HG03521 (cell line): ENCODE measurements around the gene C16orf46.
"Not testable (repeated sequence)": the region's sequence is repeated elsewhere in the genome, so short reads cannot be mapped to it uniquely, and the experiment has no call there.

ENCODE experiments used
- ATAC-seq: cut with Tn5 transposase; IDR thresholded peaks from one replicate; pipeline ENCODE4 v1.9.1; 2021; ENCODE audit warnings: mild to moderate bottlenecking, moderate library complexity; ENCODE audit not compliant: unreplicated experiment

The C16orf46 gene, protein sequence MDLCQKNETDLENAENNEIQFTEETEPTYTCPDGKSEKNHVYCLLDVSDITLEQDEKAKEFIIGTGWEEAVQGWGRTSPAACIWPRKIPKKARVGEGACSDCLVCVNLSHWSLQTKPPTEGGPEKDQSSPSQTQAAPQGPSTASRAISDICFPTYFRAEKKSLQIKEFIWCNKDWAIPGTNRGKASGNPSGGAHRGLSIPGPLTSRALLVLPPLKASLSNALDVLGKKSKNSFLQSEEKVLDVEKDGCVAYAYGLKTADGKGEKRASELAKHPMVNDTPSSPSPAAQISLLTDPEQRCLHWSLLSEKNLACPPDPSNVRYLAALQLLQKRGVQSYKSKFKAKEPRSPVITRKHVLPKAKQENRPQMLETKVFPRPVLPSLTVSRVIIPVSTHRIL

GRCh38 chr16:81077076-81077940 lies at the start of gene C16orf46:
Gene C16orf46 (minus strand): TSS chr16:81077238. CDS start chr16:81063955, 13,283 bp downstream.
- peak; percentile 97 for ATAC-seq

GRCh38 chr16:81123092-81123852 lies 46.2 kb upstream of the C16orf46 start:
- ATAC-seq = no peak

GRCh38 chr16:81121474-81121990 lies 44.5 kb upstream of the C16orf46 start:
- ATAC-seq = no peak

GRCh38 chr16:81117436-81117835 lies 40.4 kb upstream of the C16orf46 start:
- no peak for ATAC-seq

GRCh38 chr16:81116285-81116684 lies 39.2 kb upstream of the C16orf46 start:
- ATAC-seq = no peak

DNA sequence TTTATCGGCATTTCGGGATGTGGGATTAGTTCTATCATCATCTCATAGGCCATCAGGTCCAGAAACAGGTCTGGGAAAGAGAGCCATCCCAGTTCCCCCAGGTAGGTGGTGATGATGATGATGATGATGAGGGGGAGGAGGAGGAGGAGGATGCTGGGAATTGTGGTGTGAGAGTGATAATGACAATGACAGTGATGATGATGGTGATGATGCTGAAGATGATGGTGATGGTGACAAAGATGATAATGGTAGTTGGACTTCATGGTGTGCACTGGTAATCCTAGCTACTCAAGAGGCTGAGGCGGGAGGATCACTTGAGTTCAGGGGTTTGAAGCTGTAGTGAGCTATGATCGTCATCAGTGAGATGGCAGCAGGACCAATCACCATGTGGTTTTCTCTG lies 35.4 kb upstream of the C16orf46 start:
- no peak for ATAC-seq

DNA sequence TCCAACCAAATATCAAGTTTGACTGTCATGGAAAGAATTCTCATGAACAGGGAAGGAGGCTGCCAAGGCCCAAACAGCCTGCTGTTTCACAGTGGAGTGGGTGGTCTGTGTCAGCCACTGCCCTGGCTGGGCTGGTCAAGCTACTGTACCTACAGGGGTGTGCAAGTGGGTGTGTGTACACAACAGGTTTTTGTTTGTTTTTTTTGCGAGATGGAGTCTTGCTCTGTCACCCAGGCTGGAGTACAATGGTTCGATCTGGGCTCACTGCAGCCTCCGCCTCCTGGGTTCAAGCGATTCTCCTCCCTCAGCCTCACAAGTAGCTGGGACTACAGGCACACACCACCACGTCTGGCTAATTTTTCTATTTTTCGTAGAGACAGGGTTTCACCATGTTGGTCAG lies 32.2 kb upstream of the C16orf46 start:
- ATAC-seq = not testable (repeated sequence)

- ATAC-seq = no peak
These were observed 30.5 kb upstream of the C16orf46 start for GRCh38 chr16:81107511-81107910.

DNA sequence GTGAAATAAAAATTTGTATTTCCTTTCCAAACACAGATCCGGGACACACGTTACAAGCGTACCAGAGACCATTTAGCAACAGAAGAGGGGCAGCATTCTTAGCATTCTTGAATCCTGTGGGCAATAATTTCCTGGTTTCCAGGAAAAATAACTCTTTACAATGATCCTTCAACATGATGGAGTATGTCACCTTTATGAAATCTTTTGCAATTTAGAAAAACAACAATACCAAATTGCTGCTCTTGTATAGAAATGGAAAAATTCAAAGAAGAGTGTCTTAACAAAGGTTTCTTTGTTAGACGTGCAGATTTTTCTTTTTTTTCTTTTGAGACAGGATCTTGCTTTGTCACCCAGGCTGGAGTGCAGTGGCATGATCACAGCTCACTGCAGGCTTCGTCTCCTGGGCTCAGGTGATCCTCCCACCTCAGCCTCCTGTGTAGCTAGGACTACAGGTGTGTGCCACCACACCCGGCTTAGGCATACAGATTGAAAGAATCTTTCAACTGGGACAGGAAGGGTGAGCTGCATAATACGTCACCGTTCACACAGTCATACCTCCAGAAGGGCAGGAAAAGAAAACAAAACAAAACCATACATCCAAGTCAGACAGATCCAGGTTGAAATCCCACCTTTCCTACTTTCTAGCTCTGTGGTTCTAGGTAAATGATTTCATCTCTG lies 29.9 kb upstream of the C16orf46 start:
- no peak for ATAC-seq

- ATAC-seq = no peak
These were observed 28.9 kb upstream of the C16orf46 start for GRCh38 chr16:81105946-81106345.

DNA sequence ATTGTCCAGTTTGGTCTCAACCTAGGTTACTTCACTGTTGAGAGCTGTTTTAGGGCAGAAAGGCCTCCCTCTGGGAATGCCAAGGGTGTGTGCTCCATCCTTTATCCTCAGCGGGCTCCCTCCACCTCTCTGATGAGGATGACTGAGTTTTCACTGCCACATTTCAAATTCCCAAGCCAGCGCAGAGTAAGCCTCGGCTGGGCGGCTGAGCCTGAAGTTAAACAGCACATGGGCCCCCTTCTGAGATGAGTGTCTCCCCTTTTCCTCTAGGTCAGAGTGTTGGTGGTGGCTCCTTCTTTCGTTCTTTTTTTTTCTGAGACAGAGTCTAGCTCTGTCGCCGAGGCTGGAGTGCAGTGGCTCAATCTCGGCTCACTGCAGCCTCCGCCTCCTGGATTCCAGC lies 24.7 kb upstream of the C16orf46 start:
- no peak for ATAC-seq

DNA sequence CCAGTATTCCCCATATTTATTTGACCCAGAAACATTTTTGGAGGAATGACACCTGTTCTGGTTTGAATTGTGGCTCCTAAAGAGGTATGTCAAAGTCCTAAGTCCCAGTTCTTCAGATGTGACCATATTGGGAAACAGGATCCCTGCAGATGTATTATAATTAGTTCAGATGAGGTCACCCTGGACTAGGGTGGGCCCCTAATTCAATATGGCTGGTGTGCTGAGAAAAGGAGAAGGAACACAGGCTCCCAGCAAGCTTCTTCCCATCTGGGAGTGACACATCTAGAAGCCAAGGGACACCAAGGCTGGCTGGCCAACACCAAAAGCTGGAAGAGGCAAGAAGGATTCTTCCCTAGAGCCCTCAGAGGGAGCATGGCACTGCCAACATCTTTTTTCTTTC lies 22.9 kb upstream of the C16orf46 start:
- no peak for ATAC-seq

- ATAC-seq = no peak
These were observed 20.2 kb upstream of the C16orf46 start for GRCh38 chr16:81097230-81097629.

DNA sequence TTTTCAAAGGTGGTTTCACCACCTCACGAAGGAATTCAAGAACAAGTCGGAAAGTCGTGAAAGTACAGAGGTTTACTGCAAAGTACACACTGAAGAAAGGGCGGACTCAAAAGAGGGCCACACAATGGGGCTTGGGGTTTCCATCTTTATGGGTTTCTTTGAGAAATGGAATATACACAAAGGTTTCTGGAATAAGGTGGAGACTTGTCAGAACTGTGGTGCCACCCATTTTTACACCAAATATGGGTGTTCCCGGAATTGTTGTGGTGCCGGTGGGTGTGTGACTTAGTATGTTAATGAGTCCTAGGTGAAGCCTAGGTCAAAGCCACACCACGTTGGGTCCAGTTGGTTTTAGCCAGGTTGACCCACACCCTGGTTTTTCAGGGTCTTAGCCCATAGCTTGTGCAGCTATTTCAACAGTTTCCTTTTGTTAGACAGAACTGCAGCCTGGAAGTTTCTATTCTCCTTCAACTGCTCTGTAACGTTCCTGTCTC lies 19.7 kb upstream of the C16orf46 start:
- no peak for ATAC-seq

DNA sequence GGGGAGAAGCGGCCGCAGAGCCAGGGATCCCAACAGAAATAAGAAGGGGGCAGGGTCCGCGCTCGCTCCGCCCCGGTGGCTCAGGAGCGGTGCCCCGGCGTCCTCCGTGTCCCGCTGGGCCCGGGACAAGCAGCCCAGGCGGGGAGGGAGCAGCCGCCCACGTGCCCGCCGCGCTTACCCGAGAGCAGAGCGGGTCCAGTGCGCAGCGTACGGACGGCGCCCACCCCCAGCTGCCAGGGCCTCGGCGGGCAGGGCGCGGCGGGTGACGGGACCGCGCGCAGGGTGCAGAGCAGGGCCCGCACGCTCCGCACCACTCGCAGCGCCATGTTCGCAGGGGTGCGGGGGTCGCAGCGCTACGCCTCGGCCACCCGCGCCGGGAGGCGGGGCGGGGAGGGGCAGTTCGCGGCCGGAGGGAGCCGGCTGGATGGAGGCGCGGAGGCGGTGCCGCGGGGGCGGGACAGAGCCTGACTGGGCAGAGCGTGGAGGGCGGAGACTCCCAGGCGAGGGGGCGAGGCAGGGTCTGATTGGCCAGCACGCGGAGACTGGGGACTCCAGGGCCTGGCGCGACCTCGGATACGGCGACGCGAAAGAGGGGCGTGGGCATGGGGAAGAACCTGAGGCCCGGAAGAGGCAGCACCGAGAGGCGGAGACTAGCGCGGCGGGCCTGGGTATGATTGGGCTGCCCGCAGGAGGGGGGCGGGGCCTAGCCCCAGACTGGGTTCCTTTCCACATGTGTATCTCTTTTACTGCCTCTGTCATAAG lies 19.1 kb upstream of the C16orf46 start, which contains the start of gene GCSH:
TSS of gene GCSH (minus strand) at position 443 of the 762 bp plus-strand sequence. CDS start at position 326, 117 bp downstream.
- ATAC-seq = peak; percentile 98

DNA sequence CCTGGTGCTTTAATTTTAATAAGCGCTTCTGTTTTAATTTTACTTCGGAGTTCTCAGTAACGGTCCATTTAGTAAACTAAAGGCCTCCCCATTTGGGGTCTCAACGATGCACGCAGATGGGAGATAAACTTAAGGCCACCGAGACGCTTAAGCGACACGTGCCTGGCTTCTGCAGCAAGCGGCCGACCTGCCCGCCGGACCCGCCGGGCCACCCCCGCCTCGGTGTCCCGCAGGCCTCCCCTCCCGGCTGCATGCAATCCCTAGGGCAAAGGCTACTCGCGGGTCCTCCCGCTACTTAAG lies 18.6 kb upstream of the C16orf46 start:
- no peak for ATAC-seq

GRCh38 chr16:81094771-81095251 lies 17.8 kb upstream of the C16orf46 start:
- no peak for ATAC-seq

- ATAC-seq = no peak
These were observed 11.8 kb upstream of the C16orf46 start for GRCh38 chr16:81088836-81089235.

GRCh38 chr16:81081014-81081413 lies 4.0 kb upstream of the C16orf46 start:
- ATAC-seq = no peak
